CD14-positive monocyte (primary cell): Measurements from ENCODE around the gene RBM19. TPM values are rescaled to one million over a fixed set of nuclear protein-coding genes. Genes with fewer than 3 reads are reported as not detected.
"Not testable (repeated sequence)": the region's sequence is repeated elsewhere in the genome, so short reads cannot be mapped to it uniquely, and the experiment has no call there.

Experiments
- DNase-seq, 3 donors: peaks; one replicate each; pipeline ENCODE4 v3.0.0-alpha.2; 2011 to 2022
- H2AFZ ChIP-seq: 2 replicates; pipeline ENCODE4 v1.6.0; 2012; ENCODE audit warnings: mild to moderate bottlenecking, low read depth, low read length, inconsistent platforms; ENCODE audit not compliant: insufficient read depth, poor library complexity, severe bottlenecking
- H3K27ac ChIP-seq, 2 donors: 1 replicate in 1 of 2; 2 replicates in 1 of 2; pipeline ENCODE4 v1.5.1; 2012 to 2013; ENCODE audit warnings: low read length in 2 of 2, control low read depth in 1 of 2, inconsistent platforms in 1 of 2, low read depth in 1 of 2, mild to moderate bottlenecking in 1 of 2
- H3K27me3 ChIP-seq, 2 donors: one replicate each; pipeline versions ENCODE4 v1.6.0 to v1.6.1; 2011 to 2013; ENCODE audit warnings: low read length in 2 of 2; ENCODE audit not compliant: control insufficient read depth in 2 of 2, insufficient read depth in 2 of 2
- H3K36me3 ChIP-seq, 2 donors: replicated peaks in 1 of 2; 1 replicate in 1 of 2; 2 replicates in 1 of 2; pipeline versions ENCODE4 v1.5.1 to v1.6.1; 2012 to 2013; ENCODE audit warnings: low read length in 2 of 2, control low read depth in 1 of 2, inconsistent platforms in 1 of 2, mild to moderate bottlenecking in 1 of 2; ENCODE audit not compliant: insufficient read depth in 2 of 2, control insufficient read depth in 1 of 2
- H3K4me1 ChIP-seq, 2 donors: 1 replicate in 1 of 2; 2 replicates in 1 of 2; pipeline versions ENCODE4 v1.5.1 to v1.6.1; 2012 to 2013; ENCODE audit warnings: low read length in 2 of 2, control low read depth in 1 of 2, inconsistent platforms in 1 of 2, mild to moderate bottlenecking in 1 of 2, moderate library complexity in 1 of 2; ENCODE audit not compliant: insufficient read depth in 2 of 2, control insufficient read depth in 1 of 2
- H3K4me2 ChIP-seq: replicated peaks from 2 replicates; pipeline ENCODE3; 2012; ENCODE audit warnings: low read length, moderate library complexity, mild to moderate bottlenecking; ENCODE audit not compliant: poor library complexity, severe bottlenecking; ENCODE audit errors: extremely low read depth
- H3K4me3 ChIP-seq, 3 experiments: fragments of 200-600 bp in 1 of 3; sonication (generic) in 1 of 3; replicated peaks in 1 of 3; 1 replicate in 2 of 3; 2 replicates in 1 of 3; pipeline ENCODE4 v1.5.1; 2011 to 2013; ENCODE audit warnings: low read length in 3 of 3, mild to moderate bottlenecking in 3 of 3, control low read depth in 2 of 3, low read depth in 2 of 3, inconsistent platforms in 1 of 3, moderate library complexity in 1 of 3
- H3K79me2 ChIP-seq: 2 replicates; pipeline ENCODE4 v1.6.0; 2012; ENCODE audit warnings: mild to moderate bottlenecking, control low read depth, inconsistent platforms, low read length, moderate library complexity; ENCODE audit not compliant: insufficient read depth
- H3K9ac ChIP-seq: 2 replicates; pipeline ENCODE4 v1.6.0; 2017; ENCODE audit warnings: low read length, mild to moderate bottlenecking; ENCODE audit not compliant: insufficient read depth, poor library complexity, severe bottlenecking
- H3K9me3 ChIP-seq, 2 donors: replicated peaks in 1 of 2; 1 replicate in 1 of 2; 2 replicates in 1 of 2; pipeline versions ENCODE4 v1.5.1 to v1.6.1; 2012 to 2013; ENCODE audit warnings: low read length in 2 of 2, control low read depth in 1 of 2; ENCODE audit not compliant: control insufficient read depth in 1 of 2, insufficient read depth in 1 of 2
- H4K20me1 ChIP-seq: 2 replicates; pipeline ENCODE4 v1.6.0; 2012; ENCODE audit warnings: mild to moderate bottlenecking, low read length, control low read depth, moderate library complexity; ENCODE audit not compliant: insufficient read depth
- H3K27ac Mint-ChIP-seq, 7 donors: one replicate each; pipeline ENCODE4 v1.8.0; 2020; ENCODE audit warnings: mild to moderate bottlenecking in 7 of 7, mixed read lengths in 7 of 7, moderate library complexity in 6 of 7, inconsistent platforms in 2 of 7
- H3K27me3 Mint-ChIP-seq, 3 donors: one replicate each; pipeline ENCODE4 v1.8.0; 2021 to 2022; ENCODE audit warnings: low read depth in 3 of 3, mild to moderate bottlenecking in 3 of 3, mixed read lengths in 3 of 3, moderate library complexity in 3 of 3, inconsistent platforms in 1 of 3
- H3K36me3 Mint-ChIP-seq, 2 donors: one replicate each; pipeline ENCODE4 v1.8.0; 2020; ENCODE audit warnings: mixed read lengths in 2 of 2, inconsistent platforms in 1 of 2, mild to moderate bottlenecking in 1 of 2
- H3K4me1 Mint-ChIP-seq: one replicate; pipeline ENCODE4 v1.8.0; 2020; ENCODE audit warnings: mild to moderate bottlenecking, mixed read lengths
- H3K4me3 Mint-ChIP-seq, 2 donors: one replicate each; pipeline ENCODE4 v1.8.0; 2020; ENCODE audit warnings: mild to moderate bottlenecking in 2 of 2, mixed read lengths in 2 of 2, moderate library complexity in 1 of 2
- H3K9me3 Mint-ChIP-seq, 7 donors: one replicate each; pipeline ENCODE4 v1.8.0; 2020 to 2022; ENCODE audit warnings: mixed read lengths in 7 of 7, mild to moderate bottlenecking in 6 of 7, moderate library complexity in 6 of 7, inconsistent platforms in 2 of 7
- WGBS: methylation state at CpG from one replicate; pipeline ENCODE4 v1.1.5; 2013; ENCODE audit warnings: missing lambda C conversion rate; ENCODE audit not compliant: insufficient coverage; 5-methylcytosine and 5-hydroxymethylcytosine counted together
- intact Hi-C, 2 donors: fragments of 100-400 bp; cut with micrococcal nuclease; formaldehyde crosslinking; loops; one replicate each; pipeline versions ENCODE4 v1.15.0 to v1.15.1; 2023
- polyA plus RNA-seq, 3 donors: library from polyadenylated mRNA; depleted of rRNA in 1 of 3; unstranded in 2 of 3; stranded (reverse) in 1 of 3; fragments of 300-500 nt in 2 of 3; fragments of >200 nt in 1 of 3; fragmentation: Illumina TruSeq in 2 of 3; gene quantifications; 1 replicate in 2 of 3; 2 replicates in 1 of 3; pipeline ENCODE4 v1.2.3, GENCODE V29; 2012 to 2021
- TF ChIP-seq, protein P1 (sequence below): fragments of 200-600 bp; IDR thresholded peaks from one replicate; pipeline ENCODE4 v1.8.0; 2022; ENCODE audit warnings: antibody characterized with exemption, mild to moderate bottlenecking

Gene RBM19
- polyA plus RNA-seq, 3 donors = 2.1 to 30.4 (median 2.2) TPM

DNA sequence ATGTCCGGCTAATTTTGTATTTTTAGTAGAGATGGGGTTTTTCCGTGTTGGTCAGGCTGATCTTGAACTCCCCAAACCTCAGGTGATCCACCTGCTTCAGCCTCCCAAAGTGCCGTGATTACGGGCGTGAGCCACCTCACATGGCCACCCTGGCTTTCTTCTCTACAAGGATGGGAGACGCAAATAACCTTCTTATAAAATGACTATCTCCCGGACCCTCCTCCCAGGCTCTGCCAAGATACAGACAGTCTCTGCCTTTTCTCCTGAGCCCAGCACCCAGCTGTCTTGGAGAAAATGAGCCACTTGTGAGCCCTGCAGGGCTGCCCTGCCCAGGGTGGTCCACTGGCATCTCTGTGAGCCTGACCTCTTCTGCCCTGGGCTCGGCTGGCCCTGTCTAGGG is 34.7 kb upstream of the RBM19 start:
- no peaks in the 10 kb centered on the region for H3K9me3 Mint-ChIP-seq
- no peaks in the 10 kb centered on the region for H3K4me1 ChIP-seq
- no peaks in the 10 kb centered on the region for H3K4me1 Mint-ChIP-seq

DNA sequence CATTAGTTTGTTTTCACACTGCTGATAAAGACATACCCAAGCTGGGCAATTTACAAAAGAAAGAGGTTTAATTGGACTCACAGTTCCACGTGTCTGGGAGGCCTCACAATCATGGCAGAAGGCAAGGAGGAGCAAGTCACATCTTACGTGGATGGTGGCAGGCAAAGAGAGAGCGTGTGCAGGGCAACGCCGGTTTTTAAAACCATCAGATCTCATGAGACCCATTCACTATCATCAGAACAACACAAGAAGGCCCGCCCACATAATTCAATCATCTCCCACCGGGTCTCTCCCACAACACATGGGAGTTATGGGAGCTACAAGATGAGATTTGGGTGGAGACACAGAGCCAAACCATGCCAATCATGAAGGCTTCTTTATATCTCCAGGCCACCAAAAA is 34.1 kb upstream of the RBM19 start:
- H3K4me2 ChIP-seq, H3K9ac ChIP-seq, H3K79me2 ChIP-seq, H3K4me3 Mint-ChIP-seq, H3K9me3 ChIP-seq, H3K4me1 Mint-ChIP-seq, H3K4me1 ChIP-seq, intact Hi-C loops, H3K36me3 Mint-ChIP-seq, H3K27ac ChIP-seq, H3K27me3 ChIP-seq, DNase-seq, H2AFZ ChIP-seq, H3K9me3 Mint-ChIP-seq, H3K36me3 ChIP-seq, H3K4me3 ChIP-seq, H4K20me1 ChIP-seq, H3K27ac Mint-ChIP-seq: not testable (repeated sequence)
- peaks cover 9 to 14% (median 14%) of the 10 kb centered on the region in 3 donors for H3K27me3 Mint-ChIP-seq
- 0% methylated on average over 1 of the region's 7 CpGs for WGBS

More for the DNA sequence above, 34.7 kb upstream of the RBM19 start:
- Histone ChIP-seq H4K20me1 (no peaks in the 10 kb centered on the region), H3K27me3 (no peaks in the 10 kb centered on the region), H3K9ac (no peak overlapping the region), H3K27ac (no peak overlapping the region), H3K79me2 (no peaks in the 10 kb centered on the region), H3K36me3 (no peaks in the 10 kb centered on the region), H3K9me3 (no peaks in the 10 kb centered on the region), H3K4me2 (no peak overlapping the region), H3K4me3 (no peak overlapping the region), H2AFZ (no peak overlapping the region)
- DNase-seq = no peak
- TF ChIP-seq, protein P1, sequence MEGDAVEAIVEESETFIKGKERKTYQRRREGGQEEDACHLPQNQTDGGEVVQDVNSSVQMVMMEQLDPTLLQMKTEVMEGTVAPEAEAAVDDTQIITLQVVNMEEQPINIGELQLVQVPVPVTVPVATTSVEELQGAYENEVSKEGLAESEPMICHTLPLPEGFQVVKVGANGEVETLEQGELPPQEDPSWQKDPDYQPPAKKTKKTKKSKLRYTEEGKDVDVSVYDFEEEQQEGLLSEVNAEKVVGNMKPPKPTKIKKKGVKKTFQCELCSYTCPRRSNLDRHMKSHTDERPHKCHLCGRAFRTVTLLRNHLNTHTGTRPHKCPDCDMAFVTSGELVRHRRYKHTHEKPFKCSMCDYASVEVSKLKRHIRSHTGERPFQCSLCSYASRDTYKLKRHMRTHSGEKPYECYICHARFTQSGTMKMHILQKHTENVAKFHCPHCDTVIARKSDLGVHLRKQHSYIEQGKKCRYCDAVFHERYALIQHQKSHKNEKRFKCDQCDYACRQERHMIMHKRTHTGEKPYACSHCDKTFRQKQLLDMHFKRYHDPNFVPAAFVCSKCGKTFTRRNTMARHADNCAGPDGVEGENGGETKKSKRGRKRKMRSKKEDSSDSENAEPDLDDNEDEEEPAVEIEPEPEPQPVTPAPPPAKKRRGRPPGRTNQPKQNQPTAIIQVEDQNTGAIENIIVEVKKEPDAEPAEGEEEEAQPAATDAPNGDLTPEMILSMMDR = no peak
- Mint-ChIP-seq H3K27ac (no peak overlapping the region), H3K4me3 (no peak overlapping the region), H3K36me3 (no peaks in the 10 kb centered on the region), H3K27me3 (peaks cover 9 to 12% (median 9%) of the 10 kb centered on the region in 3 donors)
- WGBS = 97% methylated on average over 4 of the region's 8 CpGs
- intact Hi-C loops = no loop called here
